ENCODE data around the gene CREB5.
"Not testable (repeated sequence)": the region's sequence is repeated elsewhere in the genome, so short reads cannot be mapped to it uniquely, and the experiment has no call there.

Gene CREB5

DNA sequence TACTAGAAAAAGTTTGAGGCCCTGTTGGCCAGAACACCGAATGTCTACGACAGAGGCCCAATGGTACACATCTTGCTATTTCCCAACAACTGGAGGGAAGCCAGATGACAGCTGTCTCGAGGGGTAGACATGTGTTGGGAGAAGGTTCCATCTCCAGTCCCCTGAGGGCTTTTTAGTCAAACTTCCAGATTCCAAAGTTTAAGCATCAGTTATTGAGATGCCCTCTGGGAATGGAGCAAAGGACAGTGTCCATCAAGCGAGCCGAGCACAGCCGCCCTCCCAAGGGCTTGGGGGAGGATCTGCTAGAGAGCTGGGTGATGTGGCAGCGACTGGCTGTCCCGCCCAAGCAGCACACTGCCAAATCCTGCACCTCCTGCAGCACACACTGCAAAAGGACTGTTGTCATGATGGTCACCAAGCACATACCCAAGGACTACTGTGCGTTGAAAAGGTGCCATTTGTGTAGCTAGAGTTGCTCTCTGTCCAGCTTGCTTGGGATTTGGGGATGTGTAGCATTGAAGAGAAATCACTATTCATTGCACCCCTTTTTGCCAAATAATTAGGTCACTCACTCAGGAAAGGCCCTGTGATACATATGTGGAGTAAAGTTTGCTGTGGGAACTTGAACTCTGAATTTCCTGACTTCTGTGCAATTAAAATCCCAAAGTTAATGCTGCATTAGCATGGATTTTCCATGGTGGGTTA is 381.2 kb downstream of the CREB5 start:
- DNase-seq: no peak

DNA sequence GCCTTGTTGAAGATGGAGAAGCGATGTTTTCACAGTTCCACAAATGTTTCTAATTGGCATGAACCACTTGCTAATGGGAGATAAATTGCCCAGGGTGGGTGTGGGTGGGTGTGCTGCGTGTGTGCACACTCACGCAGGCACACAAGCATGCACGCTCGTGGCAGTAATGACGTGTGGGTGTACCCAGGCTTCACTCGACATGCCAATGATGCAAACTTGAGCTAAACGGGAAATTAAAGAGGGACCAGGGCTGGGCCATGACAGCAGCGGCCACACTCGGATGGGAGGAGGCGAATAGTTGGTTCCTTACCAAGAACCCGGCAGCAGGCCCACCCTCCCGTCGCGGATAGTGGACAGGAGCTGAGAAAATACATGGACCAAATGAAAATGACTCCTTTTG is 386.0 kb downstream of the CREB5 start:
- DNase-seq: no peak

DNA sequence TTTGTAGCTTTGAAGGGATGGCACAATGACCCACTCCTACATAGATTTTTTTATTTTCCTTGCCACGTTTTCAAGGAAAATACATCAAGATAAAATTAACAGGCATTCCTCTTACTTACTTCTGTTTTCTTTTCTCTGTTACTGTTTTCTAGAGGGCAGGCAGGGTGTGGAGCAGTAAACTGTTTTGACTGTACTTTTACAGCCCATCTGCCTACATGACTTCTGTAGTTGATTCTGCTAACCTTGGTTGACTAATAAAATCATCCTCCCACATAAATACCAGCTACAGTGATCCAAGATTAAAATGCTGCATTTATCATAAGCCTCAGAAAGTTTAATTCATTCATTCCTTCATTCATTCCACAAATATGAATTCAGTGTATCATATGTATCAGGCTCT is 387.3 kb downstream of the CREB5 start:
- DNase-seq: no peak

DNA sequence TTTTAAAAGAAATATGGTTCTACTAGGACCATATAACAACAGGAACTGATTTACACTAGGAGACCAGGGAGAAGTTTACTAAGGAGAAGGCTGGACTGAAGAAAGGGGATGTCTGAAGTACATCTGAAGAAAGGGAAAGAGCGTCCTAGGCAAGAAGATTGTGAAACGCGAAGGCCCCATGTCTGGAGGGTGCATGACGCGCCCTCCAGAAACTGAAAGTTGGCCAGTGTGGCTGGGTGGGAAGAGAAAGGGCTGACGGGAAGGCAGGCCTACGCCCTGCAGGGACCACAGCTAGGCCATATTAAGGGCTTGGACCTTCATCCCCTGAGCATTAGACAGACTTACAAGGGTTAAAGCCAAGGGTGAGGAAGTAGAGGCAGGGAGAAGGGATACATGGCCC is 387.8 kb downstream of the CREB5 start:
- no peak for DNase-seq

DNA sequence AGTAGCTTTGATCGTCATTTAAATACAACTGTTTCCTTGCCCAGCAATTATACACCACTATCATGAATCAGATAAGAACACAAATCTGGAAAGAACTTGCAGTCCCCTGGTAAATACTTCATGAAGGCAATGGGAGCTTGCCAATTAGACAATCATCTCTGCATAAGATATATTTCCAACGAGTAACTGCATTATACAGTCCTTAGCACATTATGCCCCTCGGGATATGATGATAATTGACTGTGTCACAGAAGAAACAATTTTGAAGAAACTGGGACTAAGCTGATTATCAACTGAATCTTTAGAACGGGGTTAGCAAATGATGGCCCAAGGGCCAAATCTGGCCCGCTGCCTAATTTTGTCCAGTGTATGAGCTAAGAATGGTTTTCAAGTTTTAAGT is 390.1 kb downstream of the CREB5 start:
- peak; percentile 69 for DNase-seq

DNA sequence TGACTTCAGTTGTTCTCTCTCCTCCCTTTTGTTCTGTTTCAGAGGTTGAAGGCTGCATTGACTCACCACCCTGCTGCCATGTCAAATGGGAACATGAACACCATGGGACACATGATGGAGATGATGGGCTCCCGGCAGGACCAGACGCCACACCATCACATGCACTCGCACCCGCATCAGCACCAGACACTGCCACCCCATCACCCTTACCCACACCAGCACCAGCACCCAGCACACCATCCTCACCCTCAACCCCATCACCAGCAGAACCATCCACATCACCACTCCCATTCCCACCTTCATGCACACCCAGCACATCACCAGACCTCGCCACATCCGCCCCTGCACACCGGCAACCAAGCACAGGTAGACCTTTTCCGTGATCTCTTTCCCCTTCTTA is 391.8 kb downstream of the CREB5 start:
- no peak for DNase-seq

DNA sequence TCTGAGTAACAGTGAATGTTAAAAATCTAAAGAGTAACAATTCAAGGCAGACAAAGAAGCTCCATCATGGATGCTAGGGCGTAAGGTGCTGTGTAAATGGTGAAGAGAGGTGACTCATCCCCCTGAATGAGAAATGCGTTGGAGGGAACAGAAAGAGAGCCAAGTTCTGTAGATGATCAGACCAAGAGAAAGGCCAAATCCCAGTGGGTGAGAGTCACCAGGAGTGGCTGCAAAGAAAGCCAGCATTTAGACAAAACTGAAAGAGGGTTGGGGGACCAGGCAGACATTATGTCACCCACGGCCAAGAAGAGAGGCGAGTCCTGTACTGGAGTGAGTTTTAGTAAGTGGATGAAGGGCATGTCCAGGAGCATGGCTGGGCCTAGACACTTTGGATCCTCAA is 392.7 kb downstream of the CREB5 start:
- DNase-seq: no peak

DNA sequence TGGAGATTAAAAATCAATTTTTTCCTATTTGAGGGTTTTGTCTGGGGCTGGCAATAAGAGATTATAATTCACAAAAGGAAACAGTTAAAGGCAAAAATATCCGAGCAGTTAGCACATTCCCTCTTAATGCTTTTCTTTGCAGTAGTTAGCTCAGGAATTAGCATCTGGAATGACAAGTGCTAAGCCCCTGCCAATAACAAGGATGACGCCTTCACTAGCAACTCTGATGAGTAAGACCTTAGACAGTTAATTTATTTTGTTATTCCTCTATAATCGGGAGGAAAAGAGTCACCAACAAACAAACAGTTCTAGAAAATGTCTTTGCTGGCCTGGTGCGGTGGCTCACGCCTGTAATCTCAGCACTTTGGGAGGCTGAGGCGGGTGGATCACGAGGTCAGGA is 394.5 kb downstream of the CREB5 start:
- no peak for DNase-seq

DNA sequence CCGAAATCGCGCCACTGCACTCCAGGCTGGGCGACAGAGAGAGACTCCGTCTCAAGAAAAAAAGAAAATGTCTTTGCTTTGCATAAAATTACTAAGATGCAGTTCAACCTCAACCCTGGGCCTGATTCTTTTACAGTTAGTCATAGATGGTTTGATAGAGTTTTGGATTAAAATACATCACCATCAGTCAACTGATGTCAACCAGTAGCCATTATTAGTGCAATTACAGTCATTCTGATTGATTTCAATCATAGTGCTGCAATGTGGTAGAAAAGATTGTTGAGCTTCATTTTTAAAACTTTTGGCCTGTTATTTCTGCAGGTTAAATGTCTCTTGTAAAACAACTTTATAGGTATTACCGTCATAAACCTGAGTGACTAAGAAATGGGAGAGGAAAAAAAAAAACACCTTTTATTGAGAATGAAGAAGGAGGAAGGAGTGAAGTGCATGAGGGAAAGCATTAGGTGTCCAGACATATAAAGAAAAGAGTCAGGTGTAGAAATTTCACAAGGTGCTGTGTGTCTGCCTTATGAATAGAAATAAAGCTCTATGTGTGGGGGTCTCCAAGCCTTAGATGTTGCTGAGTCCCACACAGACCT is 395.2 kb downstream of the CREB5 start:
- DNase-seq: no peak

DNA sequence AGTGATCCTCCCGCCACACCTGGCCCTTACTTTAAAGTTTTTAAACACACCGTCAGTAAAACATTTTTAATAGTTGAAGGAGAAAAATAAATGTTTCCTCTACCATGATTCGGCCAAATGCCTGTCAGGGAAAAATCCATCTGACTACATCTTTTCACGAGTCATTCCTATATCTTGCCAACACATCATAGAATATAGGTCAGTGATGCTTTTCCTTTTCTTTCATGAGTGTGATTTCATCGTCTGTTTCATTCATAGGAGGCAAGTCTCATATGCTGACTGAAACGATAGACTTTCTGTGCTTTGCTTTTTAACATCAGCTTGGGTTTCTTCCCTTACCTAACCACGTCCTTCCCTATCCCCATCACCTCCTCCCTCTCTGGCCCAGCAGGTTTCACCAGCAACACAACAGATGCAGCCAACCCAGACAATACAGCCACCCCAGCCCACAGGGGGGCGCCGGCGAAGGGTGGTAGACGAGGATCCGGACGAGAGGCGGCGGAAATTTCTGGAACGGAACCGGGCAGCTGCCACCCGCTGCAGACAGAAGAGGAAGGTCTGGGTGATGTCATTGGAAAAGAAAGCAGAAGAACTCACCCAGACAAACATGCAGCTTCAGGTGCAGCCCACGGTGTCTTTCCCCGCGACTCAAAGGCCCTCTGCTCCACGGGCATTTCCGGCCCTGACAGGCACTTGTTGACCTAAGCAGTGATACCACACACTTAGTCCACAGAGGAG is 396.6 kb downstream of the CREB5 start:
- no peak for DNase-seq

DNA sequence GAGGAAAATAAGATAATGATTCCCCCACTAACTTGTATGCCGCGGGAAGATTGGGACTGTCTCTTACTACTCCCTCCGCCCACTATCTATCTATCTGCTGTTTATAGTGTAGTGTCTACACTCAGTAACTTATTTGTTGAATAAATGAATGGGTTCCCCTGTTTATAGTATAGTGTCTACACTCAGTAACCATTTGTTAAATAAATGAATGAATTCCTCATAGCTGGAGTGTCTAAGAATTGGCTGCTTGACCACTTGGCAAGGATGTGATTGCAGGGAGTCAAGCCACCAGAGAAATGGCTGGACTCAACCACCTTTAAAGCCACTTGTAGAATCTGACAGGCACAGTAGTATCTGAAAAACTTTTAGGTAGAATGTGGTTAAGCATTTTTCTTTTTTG is 398.7 kb downstream of the CREB5 start:
- no peak for DNase-seq

DNA sequence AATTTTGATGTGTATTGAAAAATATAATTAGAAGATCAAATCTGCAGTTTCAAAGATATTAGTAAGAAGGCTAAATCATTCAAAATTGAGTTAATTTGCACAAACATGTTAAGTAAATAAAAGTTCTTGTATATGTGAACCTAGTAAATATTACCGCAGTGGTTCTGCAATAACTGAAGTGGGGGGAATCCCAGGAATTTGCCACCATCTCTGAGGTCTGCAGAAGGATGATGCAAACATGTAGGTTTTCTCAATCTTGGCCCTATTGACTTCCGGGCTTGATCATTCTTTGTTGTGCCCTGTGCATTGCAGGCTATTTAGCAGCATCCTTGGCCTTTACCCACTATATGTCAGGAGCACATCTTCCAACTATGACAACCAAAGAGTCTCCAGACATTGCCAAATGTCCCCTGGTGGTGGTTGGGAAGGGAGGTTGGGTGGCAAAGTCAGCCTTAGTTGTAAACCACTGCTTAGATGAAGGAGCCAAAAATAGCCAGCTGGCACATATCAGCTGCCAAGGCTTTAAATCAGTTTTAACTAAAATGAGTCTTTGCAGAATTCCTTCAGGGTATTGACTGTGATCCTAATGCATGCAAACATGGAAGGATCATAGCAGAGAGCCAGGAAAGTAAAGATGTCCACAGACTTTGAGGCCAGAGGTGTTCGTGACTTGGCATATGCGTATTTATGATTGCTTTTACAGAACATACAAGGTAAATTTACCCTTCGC is 399.5 kb downstream of the CREB5 start:
- no peak for DNase-seq

DNA sequence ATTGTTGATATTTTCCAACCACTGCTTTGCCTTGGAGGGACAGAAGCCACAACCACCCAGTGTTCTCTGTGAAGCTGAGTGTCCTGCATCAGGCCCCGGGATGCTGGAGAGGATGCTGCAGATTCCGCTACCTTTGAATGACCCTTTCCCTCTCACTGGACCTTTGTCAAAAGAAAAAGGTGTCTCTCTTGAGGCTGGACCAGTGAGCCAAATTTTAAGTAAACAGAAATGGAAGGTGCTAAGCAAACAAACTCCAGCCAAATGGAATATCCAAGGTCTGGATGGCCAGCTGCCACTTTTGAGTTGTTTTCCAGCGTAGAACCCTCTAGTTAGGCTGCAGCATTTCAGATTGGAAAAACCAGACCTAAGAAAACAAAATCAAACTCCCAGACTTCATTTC is 400.3 kb downstream of the CREB5 start:
- peak; percentile 30 for DNase-seq

DNA sequence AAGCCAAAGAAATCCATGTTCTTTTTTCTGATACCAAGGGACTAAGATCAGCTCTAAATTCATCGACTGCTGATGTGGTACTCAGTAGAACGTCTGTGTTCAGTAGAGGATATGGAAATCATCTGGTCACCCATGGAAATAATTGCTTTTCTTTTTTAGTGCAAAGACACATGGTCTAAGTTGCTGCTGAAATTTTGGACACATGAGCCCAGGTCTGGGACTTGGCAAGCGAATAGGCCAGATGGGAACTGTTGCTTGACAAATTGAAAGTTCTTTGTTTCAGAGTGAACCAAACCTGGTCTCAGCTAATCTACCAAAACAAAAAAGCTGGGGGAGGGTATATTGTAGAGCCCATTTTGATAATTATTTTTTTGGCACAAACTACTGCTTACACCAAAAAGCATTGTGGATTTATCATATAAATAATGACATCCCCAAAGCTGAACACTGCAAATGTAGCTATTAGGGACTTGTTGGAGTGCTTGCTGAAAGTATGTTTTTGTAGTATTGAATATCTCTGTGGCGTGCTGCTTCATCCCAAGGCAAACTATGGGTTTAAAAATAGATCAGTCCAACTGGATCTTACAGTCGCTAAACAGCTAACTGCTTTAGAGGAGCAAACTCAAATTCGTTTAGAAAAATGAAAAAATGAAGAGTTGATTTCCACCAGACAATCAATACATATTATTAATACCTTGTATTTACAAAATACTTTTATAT is 401.1 kb downstream of the CREB5 start:
- DNase-seq: peak; percentile 96

DNA sequence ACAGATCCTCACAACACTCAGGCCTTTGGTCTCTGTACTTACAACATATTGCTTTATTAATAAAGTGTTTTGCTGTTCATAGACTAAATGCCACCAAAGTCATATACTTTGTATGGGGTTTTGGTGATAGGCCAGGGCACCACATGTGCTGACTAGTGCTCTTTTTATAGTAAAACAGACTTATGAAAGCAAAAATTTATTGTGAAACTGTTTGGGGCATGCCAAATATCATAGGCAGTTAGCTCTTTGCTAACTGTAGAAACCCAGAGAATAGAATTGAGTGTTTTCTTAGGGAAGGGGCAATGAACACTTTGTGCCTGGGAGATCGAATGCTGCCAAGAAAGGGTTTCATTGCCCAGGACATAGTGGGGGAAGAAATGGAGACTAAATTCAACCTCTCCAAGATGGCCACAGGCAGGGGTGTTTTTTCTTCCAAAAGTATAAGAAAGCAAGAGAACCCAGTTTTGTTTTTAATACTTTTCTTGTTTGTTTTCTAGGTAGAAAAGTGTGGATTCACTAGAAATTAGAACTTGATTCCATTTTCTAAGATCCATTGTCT is 403.1 kb downstream of the CREB5 start:
- DNase-seq: no peak

DNA sequence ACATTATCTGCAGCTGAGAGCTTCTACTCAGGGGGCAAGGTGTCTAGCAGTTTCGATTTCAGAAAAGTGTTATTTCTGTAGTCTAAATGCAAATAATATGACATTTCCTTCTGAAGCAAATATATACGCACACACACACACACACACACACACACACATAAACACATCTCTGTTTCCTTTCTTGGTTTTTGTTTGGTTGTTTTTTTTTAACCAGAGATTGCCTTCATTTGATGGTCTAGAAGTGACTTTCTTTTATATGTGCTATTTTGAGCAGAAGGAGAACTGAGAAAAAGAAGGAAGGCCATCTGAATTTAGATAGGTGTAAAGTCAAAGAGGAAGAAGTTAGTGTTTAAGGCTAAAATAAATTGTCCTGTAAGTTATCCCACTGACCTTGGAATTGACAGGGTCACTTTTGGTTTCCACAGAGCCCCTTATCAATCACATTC is 403.6 kb downstream of the CREB5 start:
- no peak for DNase-seq

DNA sequence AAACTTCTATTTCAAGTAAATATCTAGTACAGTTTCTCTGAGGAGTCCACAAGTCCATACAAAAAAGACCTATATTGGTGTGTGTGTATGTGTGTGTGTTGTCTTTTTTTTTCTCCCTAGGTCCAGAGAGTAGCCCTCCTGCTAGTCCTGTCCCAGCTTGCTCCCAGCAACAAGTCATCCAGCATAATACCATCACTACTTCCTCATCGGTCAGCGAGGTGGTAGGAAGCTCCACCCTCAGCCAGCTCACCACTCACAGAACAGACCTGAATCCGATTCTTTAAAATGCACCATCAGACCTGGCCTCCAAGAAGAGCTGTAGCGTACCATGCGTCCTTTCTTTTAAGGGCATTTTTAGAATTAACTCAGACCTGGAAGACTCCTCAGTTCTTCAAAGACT is 406.7 kb downstream of the CREB5 start:
- DNase-seq: no peak

DNA sequence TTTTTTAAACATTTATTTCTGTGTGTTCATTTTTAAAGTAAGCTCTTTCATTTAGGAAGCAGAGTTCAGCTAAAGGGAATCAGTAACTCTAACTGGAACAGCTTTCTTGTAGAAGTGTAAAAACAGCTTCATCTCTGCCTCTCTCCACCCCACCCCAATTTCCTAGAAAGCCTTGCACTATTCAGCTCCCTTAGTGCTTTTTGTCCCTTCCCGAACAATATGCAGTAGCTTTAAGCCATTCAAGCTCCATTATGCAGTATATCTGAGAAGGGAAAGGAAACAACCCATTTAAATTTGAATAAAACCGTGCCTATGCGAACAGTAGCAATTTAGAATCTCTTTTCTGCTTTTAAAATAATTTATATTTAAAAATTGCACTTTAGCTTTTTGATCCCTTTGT is 411.3 kb downstream of the CREB5 start:
- DNase-seq: no peak

DNA sequence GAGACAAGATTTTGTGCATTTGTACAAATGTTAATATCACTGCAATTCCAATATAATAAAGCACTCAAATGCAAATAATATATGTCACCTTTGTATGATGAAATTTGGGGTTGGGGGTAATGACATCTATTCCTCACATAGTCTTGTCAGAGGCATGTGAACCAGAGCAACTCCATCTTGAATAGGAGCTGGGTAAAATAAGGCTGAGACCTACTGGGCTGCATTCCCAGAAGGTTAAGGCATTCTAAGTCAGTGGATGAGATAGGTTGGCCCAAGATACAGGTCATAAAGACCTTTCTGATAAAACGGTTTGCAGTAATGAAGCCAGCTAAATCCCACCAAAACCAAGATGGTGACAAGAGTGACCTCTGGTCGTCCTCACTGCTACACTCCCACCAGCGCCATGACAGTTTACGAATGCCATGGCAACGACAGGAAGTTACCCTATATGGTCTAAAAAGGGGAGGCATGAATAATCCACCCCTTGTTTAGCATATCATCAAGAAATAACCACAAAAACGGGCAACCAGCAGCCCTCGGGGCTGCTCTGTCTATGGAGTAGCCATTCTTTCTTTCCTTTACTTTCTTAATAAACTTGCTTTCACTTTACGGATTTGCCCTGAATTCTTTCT is 413.6 kb downstream of the CREB5 start:
- not testable (repeated sequence) for DNase-seq

DNA sequence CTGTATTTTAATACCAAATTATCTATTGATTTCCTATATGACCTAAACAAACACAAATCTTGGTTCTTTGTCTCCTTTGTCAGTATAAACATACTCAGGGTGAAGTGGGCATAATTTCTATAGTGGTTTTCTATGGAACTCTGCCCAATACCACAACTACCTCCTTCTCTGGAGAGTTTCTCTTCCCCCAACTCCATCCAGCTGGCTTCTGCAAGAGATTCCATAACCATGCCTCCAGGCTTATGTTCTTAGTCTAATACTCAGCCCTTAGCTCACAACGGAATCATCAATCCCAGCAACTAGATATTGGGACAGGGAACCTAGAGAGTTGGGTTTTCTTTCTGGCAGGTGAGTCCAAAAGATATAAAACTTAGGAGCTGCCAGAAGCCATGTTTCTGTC is 418.5 kb downstream of the CREB5 start:
- DNase-seq: no peak

DNA sequence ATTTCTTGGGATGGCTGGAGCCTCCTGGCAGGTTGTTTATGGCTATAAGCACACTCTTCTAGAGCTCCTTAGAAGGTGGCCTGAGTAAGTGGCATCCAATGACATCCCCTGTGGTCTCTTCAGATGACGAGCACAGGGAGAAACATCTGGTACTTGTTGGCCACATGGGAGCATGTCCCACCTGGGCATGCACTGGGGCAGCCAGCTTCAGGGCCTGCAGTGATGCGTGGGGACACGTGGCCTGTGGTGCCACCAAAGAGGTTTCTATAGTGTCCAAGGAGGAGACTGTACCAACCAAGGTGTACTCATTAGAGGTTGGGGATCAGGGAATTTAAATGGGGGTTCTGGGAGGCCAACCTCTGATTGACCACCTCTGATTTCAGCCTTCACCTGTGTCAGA is 420.4 kb downstream of the CREB5 start:
- DNase-seq: no peak

DNA sequence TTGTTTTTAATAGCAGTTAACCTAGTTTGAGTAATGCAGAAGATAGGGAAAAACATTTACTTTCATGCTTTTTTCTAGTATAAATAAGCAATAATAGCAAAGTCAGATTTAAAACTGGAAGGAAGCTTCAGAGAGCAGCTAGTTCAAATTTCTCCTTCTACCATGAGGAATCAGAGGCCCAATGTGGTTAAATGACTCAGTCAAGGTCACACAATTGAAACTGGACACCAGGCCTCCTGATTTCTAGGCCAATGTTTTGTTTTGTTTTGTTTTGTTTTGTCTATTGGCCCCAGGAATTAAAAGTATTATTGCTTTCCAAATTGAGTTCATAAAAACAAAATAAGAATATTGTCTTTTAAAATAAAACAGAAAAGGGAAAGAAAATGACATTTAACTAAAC is 423.5 kb downstream of the CREB5 start:
- no peak for DNase-seq

Measured in NCI-H1105 treated with DMSO at 0.1 percent for 48 hours (cell line).